Suprapubic skin (tissue), 4 donors: ENCODE data around the gene SVIP. TPM values are rescaled to one million over a fixed set of nuclear protein-coding genes. Genes with fewer than 3 reads are reported as not detected.
A peak's percentile ranks its signal among the peaks of the same experiment; 100 is the strongest.

ENCODE experiments used
- DNase-seq, 2 donors: peaks; one replicate each; pipeline ENCODE4 v3.0.0-alpha.2; 2019; ENCODE audit warnings: low spot score in 2 of 2
- H3K27ac ChIP-seq: fragments of 200-600 bp; sonication (generic); one replicate; pipeline ENCODE4 v1.5.1; 2019
- H3K27me3 ChIP-seq: fragments of 200-600 bp; sonication (generic); one replicate; pipeline ENCODE4 v1.5.1; 2019
- H3K36me3 ChIP-seq: fragments of 200-600 bp; sonication (generic); one replicate; pipeline ENCODE4 v1.5.1; 2019
- H3K4me1 ChIP-seq: fragments of 200-600 bp; sonication (generic); one replicate; pipeline ENCODE4 v1.5.1; 2019
- H3K4me3 ChIP-seq: fragments of 200-600 bp; sonication (generic); one replicate; pipeline ENCODE4 v1.5.1; 2019; ENCODE audit warnings: mild to moderate bottlenecking
- H3K9me3 ChIP-seq: fragments of 200-600 bp; sonication (generic); one replicate; pipeline ENCODE4 v1.5.1; 2019
- EP300 ChIP-seq: sonication (generic); formaldehyde crosslinking; IDR thresholded peaks from one replicate; pipeline ENCODE4 v1.6.1; 2017; ENCODE audit warnings: antibody characterized with exemption
- POLR2A ChIP-seq, 2 donors: fragments of 450-650 bp; IDR thresholded peaks; one replicate each; pipeline ENCODE4 v1.6.1; 2017; ENCODE audit warnings: antibody characterized with exemption in 2 of 2, mild to moderate bottlenecking in 2 of 2, moderate library complexity in 2 of 2
- POLR2AphosphoS5 ChIP-seq, 3 donors: sonication (generic); formaldehyde crosslinking; IDR thresholded peaks; one replicate each; pipeline ENCODE4 v1.6.1; 2017; ENCODE audit warnings: antibody characterized with exemption in 3 of 3
- WGBS: methylation state at CpG from one replicate; pipeline ENCODE4 v1.1.5; 2018; 5-methylcytosine and 5-hydroxymethylcytosine counted together
- total RNA-seq, 4 donors: library from RNA; depleted of rRNA; stranded (reverse); fragments of >200 nt; gene quantifications; one replicate each; pipeline ENCODE4 v1.1.0, GENCODE V29; 2016
- TF ChIP-seq, protein P1 (sequence below), 2 donors: fragments of 200-600 bp in 1 of 2; fragments of 450-650 bp in 1 of 2; sonication (generic) in 1 of 2; IDR thresholded peaks; one replicate each; pipeline ENCODE4 v1.5.1; 2016 to 2019; ENCODE audit warnings: antibody characterized with exemption in 2 of 2, mild to moderate bottlenecking in 1 of 2, moderate library complexity in 1 of 2

Gene SVIP
- total RNA-seq, 4 donors from 2014 or later, result 6.8 to 10.0 (median 7.9) TPM

- Histone ChIP-seq H3K27me3 (no peaks in the 10 kb centered on the region), H3K4me3 (no peak overlapping the region), H3K36me3 (no peaks in the 10 kb centered on the region), H3K27ac (no peak overlapping the region), H3K9me3 (no peaks in the 10 kb centered on the region), H3K4me1 (no peaks in the 10 kb centered on the region)
- DNase-seq, result no peak
- WGBS, result 91% methylated on average over 1 of the region's 1 CpG
- TF ChIP-seq, protein P1, sequence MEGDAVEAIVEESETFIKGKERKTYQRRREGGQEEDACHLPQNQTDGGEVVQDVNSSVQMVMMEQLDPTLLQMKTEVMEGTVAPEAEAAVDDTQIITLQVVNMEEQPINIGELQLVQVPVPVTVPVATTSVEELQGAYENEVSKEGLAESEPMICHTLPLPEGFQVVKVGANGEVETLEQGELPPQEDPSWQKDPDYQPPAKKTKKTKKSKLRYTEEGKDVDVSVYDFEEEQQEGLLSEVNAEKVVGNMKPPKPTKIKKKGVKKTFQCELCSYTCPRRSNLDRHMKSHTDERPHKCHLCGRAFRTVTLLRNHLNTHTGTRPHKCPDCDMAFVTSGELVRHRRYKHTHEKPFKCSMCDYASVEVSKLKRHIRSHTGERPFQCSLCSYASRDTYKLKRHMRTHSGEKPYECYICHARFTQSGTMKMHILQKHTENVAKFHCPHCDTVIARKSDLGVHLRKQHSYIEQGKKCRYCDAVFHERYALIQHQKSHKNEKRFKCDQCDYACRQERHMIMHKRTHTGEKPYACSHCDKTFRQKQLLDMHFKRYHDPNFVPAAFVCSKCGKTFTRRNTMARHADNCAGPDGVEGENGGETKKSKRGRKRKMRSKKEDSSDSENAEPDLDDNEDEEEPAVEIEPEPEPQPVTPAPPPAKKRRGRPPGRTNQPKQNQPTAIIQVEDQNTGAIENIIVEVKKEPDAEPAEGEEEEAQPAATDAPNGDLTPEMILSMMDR (IDR thresholded peaks at IDR 0.05), result no peak
- TF ChIP-seq EP300, result no peak
- no peak for TF ChIP-seq POLR2AphosphoS5 (IDR thresholded peaks at IDR 0.05)
- TF ChIP-seq POLR2A (IDR thresholded peaks at IDR 0.05), result no peak
Measured at GRCh38 chr11:22795914-22796313, 33.7 kb downstream of the SVIP start.

DNA sequence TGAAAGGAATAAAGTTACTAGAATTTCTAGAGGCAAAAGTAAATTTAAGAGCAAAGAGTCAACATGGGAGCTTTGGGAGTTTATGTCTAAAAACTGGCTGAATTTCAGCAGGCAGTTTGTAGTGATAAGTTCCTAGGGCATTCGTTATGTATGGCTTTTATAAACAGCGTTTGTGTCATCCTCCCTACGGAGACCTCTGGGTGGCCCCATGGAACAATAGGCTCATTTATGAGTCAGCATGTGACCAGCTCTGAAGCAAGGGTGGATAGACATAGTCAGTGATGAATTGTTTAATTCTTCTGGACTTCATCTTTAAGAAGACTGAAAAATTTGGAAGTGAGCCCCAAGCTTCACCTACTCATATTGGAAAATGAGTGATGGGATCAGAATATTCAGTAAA, 37.1 kb downstream of the SVIP start:
- no peaks in the 10 kb centered on the region for H3K36me3 ChIP-seq
- no peak for TF ChIP-seq POLR2A (IDR thresholded peaks at IDR 0.05)
- TF ChIP-seq POLR2AphosphoS5 (IDR thresholded peaks at IDR 0.05), result no peak
- TF ChIP-seq, protein P1 (IDR thresholded peaks at IDR 0.05), result no peak
- TF ChIP-seq EP300, result no peak
- no peaks in the 10 kb centered on the region for H3K27me3 ChIP-seq
- no peak overlapping the region for H3K27ac ChIP-seq
- WGBS, result 39% methylated on average over 3 of the region's 3 CpGs
- H3K4me1 ChIP-seq, result no peaks in the 10 kb centered on the region
- H3K4me3 ChIP-seq, result no peak overlapping the region
- DNase-seq, result no peak
- H3K9me3 ChIP-seq, result no peaks in the 10 kb centered on the region

DNA sequence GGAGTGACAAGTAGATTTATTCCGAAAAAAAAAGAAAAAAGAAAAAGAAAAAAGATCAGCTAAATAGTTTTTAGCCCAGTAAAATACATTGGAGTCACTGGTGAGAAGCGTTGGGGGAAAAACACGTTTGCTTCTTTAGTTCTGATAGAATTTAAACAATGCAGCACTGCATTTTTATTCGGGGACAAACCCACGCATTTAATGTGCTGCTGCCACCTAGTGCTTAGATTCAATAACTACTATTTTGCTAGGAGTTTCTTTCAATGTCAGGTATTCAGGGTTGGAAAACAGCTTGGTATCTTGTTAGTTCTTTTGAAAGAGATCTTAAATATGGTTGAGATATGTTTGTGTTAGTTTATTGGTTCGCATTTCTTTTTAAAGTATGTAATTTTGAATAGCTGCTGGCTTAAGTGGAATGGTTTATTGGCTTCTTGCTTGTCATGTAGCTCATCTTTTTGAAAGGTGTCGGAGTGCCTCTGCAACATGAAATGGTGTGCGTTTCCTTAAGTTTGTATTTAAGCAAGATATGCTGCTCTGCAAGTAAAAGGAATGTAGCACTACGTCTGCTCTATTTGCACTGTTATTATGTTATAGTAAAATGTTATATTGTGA, 41.9 kb downstream of the SVIP start:
- H3K36me3 ChIP-seq, result no peaks in the 10 kb centered on the region
- DNase-seq, result no peak
- WGBS, result 27% methylated on average over 9 of the region's 9 CpGs

DNA sequence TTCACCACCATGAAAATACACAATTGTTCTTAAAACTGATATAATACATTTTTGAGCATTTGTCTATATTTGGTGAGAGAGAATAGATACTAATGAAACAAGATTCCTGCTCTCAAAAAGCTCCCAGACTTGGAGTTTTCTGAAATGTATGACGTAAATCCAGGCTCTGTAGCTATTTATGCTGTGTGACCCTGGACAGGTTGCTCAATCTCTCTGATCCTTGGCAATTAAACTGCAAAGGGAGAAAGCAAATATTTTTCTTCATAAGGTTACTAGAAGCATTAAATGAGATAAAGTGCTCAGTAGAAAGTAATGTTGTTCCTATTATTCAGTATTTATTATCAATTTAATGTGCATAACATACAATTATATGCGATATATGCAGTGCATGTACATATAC, 42.5 kb downstream of the SVIP start:
- no peaks in the 10 kb centered on the region for H3K9me3 ChIP-seq
- 80% methylated on average over 2 of the region's 2 CpGs for WGBS
- DNase-seq, result no peak
- no peaks in the 10 kb centered on the region for H3K36me3 ChIP-seq
- H3K4me1 ChIP-seq, result no peaks in the 10 kb centered on the region
- H3K4me3 ChIP-seq, result no peak overlapping the region
- no peak overlapping the region for H3K27ac ChIP-seq
- TF ChIP-seq POLR2A (IDR thresholded peaks at IDR 0.05) (no peak), EP300 (no peak), POLR2AphosphoS5 (IDR thresholded peaks at IDR 0.05) (no peak)
- TF ChIP-seq, protein P1 (IDR thresholded peaks at IDR 0.05), result no peak
- no peaks in the 10 kb centered on the region for H3K27me3 ChIP-seq

More for the DNA sequence above, 41.9 kb downstream of the SVIP start:
- Histone ChIP-seq H3K27me3 (no peaks in the 10 kb centered on the region), H3K4me1 (no peaks in the 10 kb centered on the region), H3K9me3 (no peaks in the 10 kb centered on the region), H3K27ac (no peak overlapping the region), H3K4me3 (no peak overlapping the region)
- TF ChIP-seq EP300 (no peak), POLR2AphosphoS5 (IDR thresholded peaks at IDR 0.05) (no peak), POLR2A (IDR thresholded peaks at IDR 0.05) (no peak)
- TF ChIP-seq, protein P1 (IDR thresholded peaks at IDR 0.05), result peak in 1 of 2 donors; percentile 52

GRCh38 chr11:22786475-22786874, 43.1 kb downstream of the SVIP start:
- H3K4me1 ChIP-seq, result no peaks in the 10 kb centered on the region
- no peak overlapping the region for H3K27ac ChIP-seq
- no peaks in the 10 kb centered on the region for H3K9me3 ChIP-seq
- TF ChIP-seq, protein P1 (IDR thresholded peaks at IDR 0.05), result no peak
- TF ChIP-seq EP300 (no peak), POLR2A (IDR thresholded peaks at IDR 0.05) (no peak), POLR2AphosphoS5 (IDR thresholded peaks at IDR 0.05) (no peak)
- no peak overlapping the region for H3K4me3 ChIP-seq
- H3K27me3 ChIP-seq, result no peaks in the 10 kb centered on the region
- WGBS, result 88% methylated on average over 3 of the region's 3 CpGs
- no peak for DNase-seq
- no peaks in the 10 kb centered on the region for H3K36me3 ChIP-seq
